T-helper 2 cell treated with Interferon-gamma antibody and Interleukin-4, amounts not matched to agents 5 μg/mL and 100 μg/mL, for 36 hours (primary cell): Measurements from ENCODE around the gene ATF6B.
"Not testable (repeated sequence)": the region's sequence is repeated elsewhere in the genome, so short reads cannot be mapped to it uniquely, and the experiment has no call there.

ENCODE experiments used
- DNase-seq: peaks from one replicate; pipeline ENCODE4 v3.0.0; 2021; ENCODE audit warnings: low spot score
- H3K27ac Mint-ChIP-seq: one replicate; pipeline ENCODE4 v1.8.0; 2021; ENCODE audit warnings: mild to moderate bottlenecking, mixed read lengths
- H3K27me3 Mint-ChIP-seq: one replicate; pipeline ENCODE4 v1.8.0; 2021; ENCODE audit warnings: low read depth, mixed read lengths
- H3K36me3 Mint-ChIP-seq: one replicate; pipeline ENCODE4 v1.8.0; 2021; ENCODE audit warnings: low read depth, mixed read lengths
- H3K4me1 Mint-ChIP-seq: one replicate; pipeline ENCODE4 v1.8.0; 2021; ENCODE audit warnings: low read depth, mixed read lengths
- H3K4me3 Mint-ChIP-seq: one replicate; pipeline ENCODE4 v1.8.0; 2022; ENCODE audit warnings: mild to moderate bottlenecking, moderate library complexity, mixed read lengths
- H3K9me3 Mint-ChIP-seq: one replicate; pipeline ENCODE4 v1.8.0; 2021; ENCODE audit warnings: mixed read lengths

ATF6B gene

DNA sequence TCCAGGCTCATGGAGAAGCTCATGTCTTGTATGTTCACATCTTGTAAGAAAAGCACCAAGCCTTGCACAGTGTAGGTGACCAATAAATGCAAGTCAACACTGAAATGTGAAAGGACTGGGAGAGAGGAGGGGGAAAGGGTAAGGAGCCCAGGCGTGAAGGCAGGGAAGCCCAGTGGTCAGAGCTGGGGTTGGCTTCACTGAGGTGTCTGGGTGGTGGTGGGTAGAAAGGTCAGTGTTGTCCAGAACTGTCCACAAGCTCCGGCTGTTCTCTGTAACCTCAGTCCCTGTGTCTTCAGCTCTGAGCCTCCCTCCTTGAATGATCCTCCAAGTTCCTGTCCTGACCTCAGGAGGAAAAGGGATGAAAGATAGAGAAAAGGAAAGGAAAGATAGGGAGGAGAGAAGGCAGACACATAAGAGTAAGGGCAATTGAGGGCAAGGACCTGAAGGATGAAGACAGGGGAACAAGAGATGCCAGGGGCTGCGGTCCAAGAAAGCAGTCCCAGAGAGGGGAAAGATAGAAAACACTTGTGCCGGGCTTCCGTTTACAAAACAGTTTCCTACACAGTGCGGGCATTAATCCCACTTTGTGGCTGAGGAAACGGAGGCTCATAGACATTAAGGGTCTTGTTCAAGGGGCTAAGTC is 16.5 kb downstream of the ATF6B start:
- Mint-ChIP-seq H3K36me3 (peaks cover 13% of the 10 kb centered on the region), H3K27me3 (peaks cover 19% of the 10 kb centered on the region), H3K27ac (no peak overlapping the region), H3K9me3 (no peaks in the 10 kb centered on the region), H3K4me3 (no peak overlapping the region), H3K4me1 (no peaks in the 10 kb centered on the region)
- no peak for DNase-seq

- H3K27me3 Mint-ChIP-seq = peaks cover 19% of the 10 kb centered on the region
- no peak for DNase-seq
- H3K27ac Mint-ChIP-seq = no peak overlapping the region
- H3K4me1 Mint-ChIP-seq = no peaks in the 10 kb centered on the region
- no peak overlapping the region for H3K4me3 Mint-ChIP-seq
- peaks cover 5% of the 10 kb centered on the region for H3K36me3 Mint-ChIP-seq
- H3K9me3 Mint-ChIP-seq = no peaks in the 10 kb centered on the region
Measured at GRCh38 chr6:32110632-32111031, 17.4 kb downstream of the ATF6B start.

DNA sequence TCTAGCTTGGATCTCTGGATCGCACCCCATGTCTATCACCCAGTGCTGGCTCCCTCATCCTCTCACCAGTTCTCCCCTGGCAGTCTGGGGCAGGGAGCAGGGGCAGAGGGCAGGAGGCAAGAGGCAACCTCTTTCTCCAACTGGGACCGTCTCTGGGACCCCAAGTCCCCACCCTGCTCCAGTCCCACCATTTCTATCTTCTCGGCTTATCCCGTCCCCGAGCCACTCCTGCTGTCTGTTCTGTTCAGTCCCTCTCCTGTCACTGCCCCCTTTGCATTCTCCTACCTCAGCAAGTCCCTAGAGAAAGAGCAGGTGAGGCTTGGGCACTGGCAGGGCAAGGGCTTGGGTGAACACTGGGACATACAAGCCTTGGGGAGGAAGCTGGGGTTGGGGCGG is 18.3 kb downstream of the ATF6B start:
- Mint-ChIP-seq H3K9me3 (no peaks in the 10 kb centered on the region), H3K27ac (no peak overlapping the region), H3K27me3 (peaks cover 22% of the 10 kb centered on the region), H3K36me3 (peaks cover 1% of the 10 kb centered on the region), H3K4me3 (no peak overlapping the region), H3K4me1 (no peaks in the 10 kb centered on the region)
- no peak for DNase-seq

DNA sequence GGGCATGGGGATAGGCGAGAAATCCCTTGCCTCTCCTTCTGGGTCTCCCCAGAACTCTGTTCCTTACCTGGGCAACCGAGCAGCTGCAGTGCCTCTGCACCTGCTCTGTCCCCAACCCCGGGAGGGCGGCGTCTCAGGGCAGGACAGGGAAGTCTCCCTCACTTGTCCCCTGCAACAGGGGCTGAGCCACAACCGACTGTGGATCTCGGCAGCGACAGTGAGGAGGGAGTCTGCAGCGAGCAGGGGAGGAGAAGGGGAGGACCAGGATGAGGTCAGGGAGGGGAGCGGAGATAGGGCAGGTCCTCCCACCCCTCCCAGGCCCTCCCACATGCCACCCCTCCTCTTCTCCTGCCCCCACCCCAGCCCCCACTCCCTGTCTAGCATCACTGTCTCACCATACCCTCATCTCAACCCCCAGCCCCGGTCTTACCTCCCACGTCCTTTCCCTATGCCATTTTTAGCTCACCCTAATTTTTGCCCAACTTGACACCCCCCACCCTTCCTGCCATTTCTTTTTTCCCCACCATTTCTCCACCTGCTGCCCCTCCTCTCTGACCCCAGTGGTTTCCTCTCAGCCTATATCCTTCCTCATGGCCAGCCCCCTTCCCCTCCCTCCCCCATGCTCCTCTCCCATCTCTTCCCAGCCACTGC is 18.8 kb downstream of the ATF6B start, which contains the start of gene TNXB:
Gene TNXB, minus strand, starts transcription at position 225 of the 651 bp plus-strand sequence. CDS start 11,140 bp downstream, outside the sequence.
- Mint-ChIP-seq H3K27me3 (peaks cover 24% of the 10 kb centered on the region), H3K4me1 (no peaks in the 10 kb centered on the region), H3K9me3 (no peaks in the 10 kb centered on the region), H3K27ac (no peak within 1 kb of the TSS), H3K4me3 (no peak within 1 kb of the TSS), H3K36me3 (no peaks in the 10 kb centered on the region)
- no peak for DNase-seq

DNA sequence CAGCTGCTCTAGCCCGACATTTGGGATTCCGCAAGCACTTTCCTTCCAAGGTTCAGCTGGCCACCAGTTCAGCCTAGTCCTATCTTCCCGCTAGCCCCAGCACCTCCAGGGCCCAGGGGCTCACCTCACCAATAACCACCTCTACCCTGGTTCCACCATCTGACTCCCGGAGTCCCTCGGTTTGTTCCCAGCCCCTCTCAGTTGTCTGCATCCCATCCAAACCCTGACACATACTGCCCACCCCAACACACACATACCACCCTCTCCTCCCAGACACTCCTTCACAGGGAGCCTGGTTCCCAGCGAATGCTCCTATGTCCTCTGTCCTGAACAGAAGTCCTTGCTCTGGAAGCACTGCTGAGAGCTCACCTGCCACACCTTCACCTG is 19.3 kb downstream of the ATF6B start:
- Mint-ChIP-seq H3K9me3 (no peaks in the 10 kb centered on the region), H3K4me3 (no peak overlapping the region), H3K4me1 (no peaks in the 10 kb centered on the region), H3K27me3 (peaks cover 26% of the 10 kb centered on the region), H3K36me3 (no peaks in the 10 kb centered on the region), H3K27ac (no peak overlapping the region)
- DNase-seq = no peak

GRCh38 chr6:32108094-32108627 is 19.9 kb downstream of the ATF6B start:
- DNase-seq = no peak
- Mint-ChIP-seq H3K27ac (no peak overlapping the region), H3K9me3 (no peaks in the 10 kb centered on the region), H3K4me1 (no peaks in the 10 kb centered on the region), H3K4me3 (no peak overlapping the region), H3K36me3 (no peaks in the 10 kb centered on the region), H3K27me3 (peaks cover 28% of the 10 kb centered on the region)

- no peaks in the 10 kb centered on the region for H3K4me1 Mint-ChIP-seq
- H3K27ac Mint-ChIP-seq = no peak overlapping the region
- no peaks in the 10 kb centered on the region for H3K9me3 Mint-ChIP-seq
- no peaks in the 10 kb centered on the region for H3K36me3 Mint-ChIP-seq
- H3K4me3 Mint-ChIP-seq = no peak overlapping the region
- H3K27me3 Mint-ChIP-seq = peaks cover 28% of the 10 kb centered on the region
- DNase-seq = no peak
Measured at GRCh38 chr6:32107406-32107805, 20.6 kb downstream of the ATF6B start.

- Mint-ChIP-seq H3K9me3 (no peaks in the 10 kb centered on the region), H3K36me3 (no peaks in the 10 kb centered on the region), H3K4me3 (no peak overlapping the region), H3K27me3 (peaks cover 28% of the 10 kb centered on the region), H3K27ac (no peak overlapping the region), H3K4me1 (no peaks in the 10 kb centered on the region)
- no peak for DNase-seq
Measured at GRCh38 chr6:32105433-32105832, 22.6 kb downstream of the ATF6B start.

- Mint-ChIP-seq H3K27me3 (peaks cover 18% of the 10 kb centered on the region), H3K27ac (no peak overlapping the region), H3K4me3 (no peak overlapping the region), H3K36me3 (no peaks in the 10 kb centered on the region), H3K9me3 (no peaks in the 10 kb centered on the region), H3K4me1 (no peaks in the 10 kb centered on the region)
- DNase-seq = no peak
Measured at GRCh38 chr6:32102255-32102654, 25.8 kb downstream of the ATF6B start.

DNA sequence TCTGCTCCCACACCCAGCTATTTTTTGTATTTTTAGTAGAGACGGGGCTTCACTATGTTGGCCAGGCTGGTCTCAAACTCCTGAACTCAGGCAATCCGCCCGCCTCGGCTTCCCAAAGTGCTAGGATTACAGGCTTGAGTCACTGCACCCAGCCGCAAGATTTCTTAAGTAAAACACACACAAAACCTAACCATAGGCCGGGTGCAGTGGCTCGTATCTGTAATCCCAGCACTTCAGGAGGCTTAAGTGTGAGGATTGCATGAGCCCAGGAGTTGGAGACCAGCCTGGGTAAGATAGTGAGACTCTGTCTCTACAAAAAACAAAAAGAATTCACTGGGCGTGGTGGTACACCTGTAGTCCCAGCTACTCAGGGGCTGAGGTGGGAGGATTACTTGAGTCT is 27.8 kb downstream of the ATF6B start:
- H3K27ac Mint-ChIP-seq, H3K9me3 Mint-ChIP-seq, H3K4me3 Mint-ChIP-seq, H3K36me3 Mint-ChIP-seq, H3K4me1 Mint-ChIP-seq, DNase-seq: not testable (repeated sequence)
- peaks cover 27% of the 10 kb centered on the region for H3K27me3 Mint-ChIP-seq

DNA sequence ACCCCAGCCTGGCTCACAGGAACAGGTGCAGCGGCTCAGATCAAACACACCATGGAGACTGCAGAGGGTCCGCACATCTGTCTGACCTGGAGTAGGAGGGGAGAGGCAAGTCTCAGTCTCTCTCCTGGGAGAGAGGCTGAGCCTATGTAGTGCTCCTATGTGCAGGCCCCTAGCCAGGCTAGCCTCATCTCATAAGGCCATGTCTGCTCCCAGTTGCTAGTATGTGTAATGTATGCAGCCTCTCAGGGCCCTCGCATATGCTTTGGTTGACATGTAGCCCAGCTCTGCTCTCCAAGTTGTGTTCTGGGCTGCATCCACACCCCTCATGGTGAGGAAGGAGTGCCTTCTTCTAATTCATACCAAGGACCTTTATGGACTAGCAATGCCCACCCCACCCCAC is 30.7 kb downstream of the ATF6B start:
- Mint-ChIP-seq H3K4me3 (no peak overlapping the region), H3K27me3 (peaks cover 31% of the 10 kb centered on the region), H3K27ac (no peak overlapping the region), H3K36me3 (no peaks in the 10 kb centered on the region), H3K4me1 (no peaks in the 10 kb centered on the region), H3K9me3 (no peaks in the 10 kb centered on the region)
- DNase-seq = no peak

DNA sequence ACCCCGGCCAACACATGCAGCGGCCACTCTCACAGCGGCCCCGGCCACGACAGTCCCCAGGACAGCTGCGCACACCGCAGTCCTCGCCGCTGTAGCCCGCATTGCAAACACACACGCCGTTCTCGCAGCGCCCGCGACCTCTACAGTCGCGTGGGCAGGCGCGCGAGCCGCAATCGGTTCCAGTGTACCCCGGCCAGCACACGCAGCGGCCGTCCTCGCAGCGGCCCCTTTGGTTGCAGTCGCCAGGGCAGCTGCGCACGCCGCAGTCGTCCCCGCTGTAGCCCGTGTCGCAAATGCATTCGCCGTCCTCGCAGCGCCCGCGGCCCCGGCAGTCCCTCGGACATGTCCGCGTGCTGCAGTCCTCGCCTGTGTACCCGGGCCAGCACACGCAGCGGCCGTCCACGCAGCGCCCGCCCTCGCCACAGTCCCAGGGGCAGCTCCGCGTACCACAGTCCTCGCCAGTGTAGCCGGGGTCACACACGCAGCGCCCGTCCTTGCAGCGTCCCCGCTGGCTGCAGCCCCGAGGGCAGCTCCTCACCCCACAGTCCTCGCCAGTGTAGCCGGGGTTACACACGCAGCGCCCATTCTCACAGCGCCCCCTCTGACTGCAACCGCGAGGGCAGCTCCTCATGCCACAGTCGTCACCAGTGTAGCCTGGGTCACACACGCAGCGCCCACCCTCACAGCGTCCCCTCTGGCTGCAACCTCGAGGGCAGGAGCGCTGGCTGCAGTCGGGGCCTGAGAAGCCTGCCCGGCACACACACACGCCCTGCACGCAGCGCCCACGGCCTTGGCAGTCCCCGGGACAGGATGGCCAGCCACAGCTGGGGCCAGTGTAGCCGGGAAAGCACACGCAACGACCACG is 31.4 kb downstream of the ATF6B start:
- no peaks in the 10 kb centered on the region for H3K4me1 Mint-ChIP-seq
- no peak for DNase-seq
- H3K27ac Mint-ChIP-seq = no peak overlapping the region
- H3K36me3 Mint-ChIP-seq = no peaks in the 10 kb centered on the region
- H3K4me3 Mint-ChIP-seq = no peak overlapping the region
- peaks cover 36% of the 10 kb centered on the region for H3K27me3 Mint-ChIP-seq
- no peaks in the 10 kb centered on the region for H3K9me3 Mint-ChIP-seq

DNA sequence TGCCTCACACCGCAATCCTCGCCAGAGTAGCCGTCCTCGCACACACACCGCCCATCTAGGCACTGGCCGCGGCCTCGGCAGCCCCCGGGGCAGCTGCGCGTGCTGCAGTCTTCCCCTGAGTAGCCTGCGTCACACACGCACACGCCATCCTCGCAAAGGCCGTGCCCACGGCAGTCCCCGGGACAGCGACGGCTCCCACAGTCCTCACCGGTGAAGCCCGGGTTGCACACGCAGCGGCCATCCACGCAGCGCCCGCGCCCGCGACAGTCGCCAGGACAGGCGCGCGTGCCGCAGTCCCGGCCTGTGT is 32.0 kb downstream of the ATF6B start:
- no peak for DNase-seq
- Mint-ChIP-seq H3K27ac (no peak overlapping the region), H3K4me1 (no peaks in the 10 kb centered on the region), H3K4me3 (no peak overlapping the region), H3K36me3 (no peaks in the 10 kb centered on the region), H3K9me3 (no peaks in the 10 kb centered on the region), H3K27me3 (peaks cover 36% of the 10 kb centered on the region)
